Adipocyte (in vitro differentiated cells): ENCODE results near the gene TSKU.
"Not testable (repeated sequence)": the region's sequence is repeated elsewhere in the genome, so short reads cannot be mapped to it uniquely, and the experiment has no call there.

ENCODE experiments used
- DNase-seq: peaks from one replicate; pipeline ENCODE4 v3.0.0-alpha.2; 2015; ENCODE audit warnings: low read depth
- H3K27me3 ChIP-seq: replicated peaks from 2 replicates; pipeline ENCODE4 v1.7.0; 2013; ENCODE audit warnings: mild to moderate bottlenecking, low read length, moderate library complexity; ENCODE audit not compliant: control insufficient read depth, insufficient read depth
- H3K36me3 ChIP-seq: 2 replicates; pipeline ENCODE4 v1.7.0; 2013; ENCODE audit warnings: low read length, mild to moderate bottlenecking, moderate library complexity; ENCODE audit not compliant: control insufficient read depth, insufficient read depth, severe bottlenecking
- H3K4me1 ChIP-seq: 2 replicates; pipeline ENCODE4 v1.7.0; 2013; ENCODE audit warnings: mild to moderate bottlenecking, low read length, moderate library complexity; ENCODE audit not compliant: control insufficient read depth, insufficient read depth
- H3K4me3 ChIP-seq: 2 replicates; pipeline ENCODE4 v1.7.0; 2013; ENCODE audit warnings: mild to moderate bottlenecking, low read length, moderate library complexity
- H3K9ac ChIP-seq: 2 replicates; pipeline ENCODE4 v1.7.0; 2013; ENCODE audit warnings: mild to moderate bottlenecking, low read length, moderate library complexity
- H3K9me3 ChIP-seq: 2 replicates; pipeline ENCODE4 v1.7.0; 2013; ENCODE audit warnings: mild to moderate bottlenecking, low read length, moderate library complexity; ENCODE audit not compliant: control insufficient read depth

The TSKU gene

GRCh38 chr11:76807206-76807875 is 24.2 kb downstream of the TSKU start:
- no peaks in the 10 kb centered on the region for H3K36me3 ChIP-seq
- H3K27me3 ChIP-seq: no peaks in the 10 kb centered on the region
- peak; percentile 95 for DNase-seq

GRCh38 chr11:76808171-76808570 is 25.0 kb downstream of the TSKU start:
- no peaks in the 10 kb centered on the region for H3K36me3 ChIP-seq
- H3K4me1 ChIP-seq: peaks cover 54% of the 10 kb centered on the region
- no peak overlapping the region for H3K4me3 ChIP-seq
- H3K9me3 ChIP-seq: no peaks in the 10 kb centered on the region
- no peak for DNase-seq
- no peaks in the 10 kb centered on the region for H3K27me3 ChIP-seq
- H3K9ac ChIP-seq: peak overlapping the region; percentile 82

More at GRCh38 chr11:76807206-76807875, 24.2 kb downstream of the TSKU start:
- no peak overlapping the region for H3K4me3 ChIP-seq
- H3K9me3 ChIP-seq: no peaks in the 10 kb centered on the region
- H3K4me1 ChIP-seq: peaks cover 63% of the 10 kb centered on the region
- H3K9ac ChIP-seq: peak overlapping the region; percentile 82

DNA sequence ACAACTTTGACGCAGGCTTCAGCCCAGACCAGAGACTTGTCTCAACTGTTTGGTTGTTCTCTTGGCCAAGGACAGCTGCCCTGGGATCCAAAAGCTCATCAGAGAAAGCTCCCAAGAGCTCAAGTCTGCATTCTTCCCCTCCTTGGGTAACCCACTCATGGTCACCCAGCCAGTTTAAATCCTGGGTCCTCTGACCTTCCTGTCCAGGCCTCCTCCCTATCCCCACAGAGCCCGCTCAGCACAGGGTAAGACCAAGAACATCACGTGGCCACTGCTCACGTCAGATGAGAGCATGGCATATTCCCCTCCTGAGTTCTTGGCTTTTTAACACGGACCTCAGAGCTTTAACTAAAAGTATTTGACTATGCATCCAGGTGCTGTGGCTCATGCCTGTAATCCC is 25.8 kb downstream of the TSKU start:
- Histone ChIP-seq H3K36me3 (no peaks in the 10 kb centered on the region), H3K9me3 (no peaks in the 10 kb centered on the region), H3K27me3 (no peaks in the 10 kb centered on the region), H3K9ac (no peak overlapping the region), H3K4me1 (peaks cover 46% of the 10 kb centered on the region), H3K4me3 (no peak overlapping the region)
- DNase-seq: no peak

- DNase-seq: peak; percentile 68
- H3K4me1 ChIP-seq: peaks cover 37% of the 10 kb centered on the region
These were observed 27.1 kb downstream of the TSKU start for GRCh38 chr11:76810151-76810853.

DNA sequence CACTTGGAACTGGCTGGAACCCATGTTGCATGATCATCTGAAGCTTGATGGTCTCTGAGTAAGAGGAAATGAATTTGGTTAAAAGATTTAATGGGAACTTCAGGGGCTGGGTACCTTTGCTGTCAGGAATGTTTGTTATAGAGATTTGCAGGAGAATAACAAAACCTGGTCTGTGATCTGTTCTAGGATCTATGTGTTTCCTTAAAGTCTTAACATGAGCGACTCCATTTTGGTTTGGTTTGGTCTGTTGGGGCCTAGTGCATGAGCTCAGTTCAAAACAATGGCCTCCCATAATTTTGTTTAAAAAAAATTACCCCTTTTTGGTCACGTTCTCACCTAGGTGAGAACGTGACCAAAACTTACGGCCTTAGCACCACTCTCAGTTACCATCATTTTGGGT is 28.1 kb downstream of the TSKU start:
- DNase-seq: no peak
- Histone ChIP-seq H3K36me3 (no peaks in the 10 kb centered on the region), H3K9me3 (peaks cover 5% of the 10 kb centered on the region), H3K4me1 (peaks cover 28% of the 10 kb centered on the region), H3K4me3 (no peak overlapping the region), H3K27me3 (no peaks in the 10 kb centered on the region), H3K9ac (peak overlapping the region; percentile 11)

More at GRCh38 chr11:76810151-76810853, 27.1 kb downstream of the TSKU start:
- Histone ChIP-seq H3K9ac (peak overlapping the region; percentile 41), H3K9me3 (no peaks in the 10 kb centered on the region), H3K36me3 (no peaks in the 10 kb centered on the region), H3K27me3 (no peaks in the 10 kb centered on the region), H3K4me3 (no peak overlapping the region)

DNA sequence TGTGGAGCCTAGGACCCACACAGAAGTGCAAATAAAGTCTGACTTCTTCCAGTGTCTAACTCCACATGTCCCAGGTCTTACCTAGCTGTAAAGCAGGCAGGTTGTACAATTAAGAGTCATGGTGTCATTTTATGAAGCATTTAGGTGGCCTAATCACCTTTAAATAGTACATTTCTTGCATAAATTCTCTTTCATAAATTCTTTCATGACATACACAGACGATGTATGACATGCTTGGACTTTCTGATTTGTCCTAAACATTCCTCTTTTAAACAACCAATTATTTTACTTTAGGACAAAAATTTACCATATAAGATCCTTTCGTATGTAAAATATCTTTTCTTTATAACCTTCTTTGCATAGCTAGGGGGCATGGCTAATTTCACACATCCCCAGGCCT is 31.3 kb downstream of the TSKU start:
- Histone ChIP-seq H3K4me1 (peaks cover 12% of the 10 kb centered on the region), H3K9me3 (peaks cover 10% of the 10 kb centered on the region), H3K9ac (no peak overlapping the region), H3K27me3 (no peaks in the 10 kb centered on the region), H3K36me3 (no peaks in the 10 kb centered on the region), H3K4me3 (no peak overlapping the region)
- no peak for DNase-seq

GRCh38 chr11:76815678-76816077 is 32.5 kb downstream of the TSKU start:
- not testable (repeated sequence) for H3K36me3 ChIP-seq, H3K9ac ChIP-seq, H3K9me3 ChIP-seq, H3K27me3 ChIP-seq, H3K4me3 ChIP-seq, DNase-seq
- H3K4me1 ChIP-seq: peaks cover 14% of the 10 kb centered on the region

DNA sequence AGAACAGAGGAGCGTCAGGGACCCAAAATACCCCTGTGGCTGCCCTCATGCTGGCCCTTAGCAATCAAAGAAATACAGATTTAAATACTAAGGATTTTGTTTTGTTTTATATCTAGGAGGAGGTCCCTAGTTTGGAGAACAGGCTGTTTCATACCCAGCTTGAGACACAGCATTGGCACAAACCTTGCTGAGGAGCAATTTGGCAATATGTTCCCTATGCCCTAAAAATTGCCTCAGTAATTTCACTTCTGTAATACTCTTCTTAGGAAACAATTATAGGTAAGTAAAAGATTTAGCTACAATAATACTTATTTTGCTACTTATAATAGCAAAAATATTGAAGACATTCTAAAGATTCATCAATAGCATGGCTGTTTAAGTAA is 37.0 kb downstream of the TSKU start:
- Histone ChIP-seq H3K9me3 (peaks cover 10% of the 10 kb centered on the region), H3K9ac (peak overlapping the region; percentile 65), H3K4me3 (peak overlapping the region; percentile 42), H3K27me3 (no peaks in the 10 kb centered on the region), H3K4me1 (peaks cover 16% of the 10 kb centered on the region), H3K36me3 (no peaks in the 10 kb centered on the region)
- no peak for DNase-seq

- H3K4me1 ChIP-seq: peaks cover 19% of the 10 kb centered on the region
- not testable (repeated sequence) for H3K9me3 ChIP-seq, H3K9ac ChIP-seq, DNase-seq, H3K4me3 ChIP-seq, H3K36me3 ChIP-seq, H3K27me3 ChIP-seq
These were observed 38.2 kb downstream of the TSKU start for GRCh38 chr11:76821396-76821795.

GRCh38 chr11:76822406-76822805 is 39.2 kb downstream of the TSKU start:
- Histone ChIP-seq H3K27me3 (no peaks in the 10 kb centered on the region), H3K36me3 (no peaks in the 10 kb centered on the region), H3K9me3 (no peaks in the 10 kb centered on the region), H3K4me3 (no peak overlapping the region), H3K4me1 (peaks cover 19% of the 10 kb centered on the region), H3K9ac (no peak overlapping the region)
- DNase-seq: no peak

DNA sequence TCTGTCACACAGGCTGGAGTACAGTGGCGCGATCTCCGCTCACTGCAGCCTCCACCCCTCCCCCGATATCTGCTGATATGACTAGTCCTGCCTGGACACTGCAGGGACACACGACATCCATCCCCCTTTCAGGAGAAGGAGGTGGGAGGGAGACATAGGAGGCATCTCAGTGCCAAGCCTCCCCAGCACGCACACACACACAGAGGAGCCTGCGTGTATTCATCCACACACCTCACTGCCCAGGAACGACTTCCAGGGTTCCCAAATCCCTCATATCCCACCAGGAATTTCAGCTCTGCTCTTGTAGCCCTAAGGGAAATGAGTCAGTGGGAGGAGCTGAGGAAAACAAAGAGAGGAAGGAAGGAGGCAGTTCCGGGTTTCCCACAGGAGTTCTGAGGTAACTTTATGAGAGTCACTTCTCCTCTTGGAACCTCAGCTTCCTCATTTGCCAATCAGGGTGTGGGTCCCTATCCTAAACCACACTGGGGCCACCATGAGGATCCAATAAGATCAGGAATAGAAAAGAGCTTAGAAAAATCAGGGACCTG is 40.4 kb downstream of the TSKU start:
- Histone ChIP-seq H3K9me3 (no peaks in the 10 kb centered on the region), H3K27me3 (no peaks in the 10 kb centered on the region), H3K36me3 (no peaks in the 10 kb centered on the region), H3K4me1 (peaks cover 19% of the 10 kb centered on the region), H3K4me3 (peak overlapping the region; percentile 44), H3K9ac (no peak overlapping the region)
- peak; percentile 53 for DNase-seq
